ENCODE data around the gene SH3BP1. TPM values are rescaled to one million over a fixed set of nuclear protein-coding genes. Genes with fewer than 3 reads are reported as not detected.

Gene SH3BP1
- total and polyA plus RNA-seq, 2 of the 13 experiments (the other 11 are each of a cell fraction or from before 2014, with no cell fraction given) = 8.4 to 18.5 TPM

- TF ChIP-seq ZNF543 (CRISPR knock-in tag; IDR thresholded peaks at IDR 0.05) (no peak), PRMT3 (CRISPR knock-in tag; IDR thresholded peaks at IDR 0.05; ENCODE audit: borderline replicate concordance, low read depth) (no peak), ISX (CRISPR knock-in tag; conservative IDR thresholded peaks at IDR 0.05) (no peak), ZNF30 (CRISPR knock-in tag; IDR thresholded peaks at IDR 0.05) (no peak), HINFP (CRISPR knock-in tag; IDR thresholded peaks at IDR 0.05; ENCODE audit: low read depth) (peak; percentile 35; the same call in 1 of the 2 replicates), KMT2B (CRISPR knock-in tag; IDR thresholded peaks at IDR 0.05) (peak; percentile 49; the same call in 1 of the 2 replicates), ZMYM4 (CRISPR knock-in tag; IDR thresholded peaks at IDR 0.05) (peak; percentile 40; the same call in 1 of the 2 replicates), FOXC1 (CRISPR knock-in tag; IDR thresholded peaks at IDR 0.05; ENCODE audit: borderline replicate concordance) (peak; percentile 58; the same call in 1 of the 2 replicates), ZNF318 (CRISPR knock-in tag; IDR thresholded peaks at IDR 0.05) (no peak), SP1 (IDR thresholded peaks at IDR 0.05) (no peak), SP1 (CRISPR knock-in tag; IDR thresholded peaks at IDR 0.05) (peak; percentile 27; the same call in 1 of the 2 replicates), ZFP62 (CRISPR knock-in tag; IDR thresholded peaks at IDR 0.05) (no peak), SAP130 (CRISPR knock-in tag; IDR thresholded peaks at IDR 0.05; ENCODE audit: low read depth) (peak; percentile 66), KDM5A (IDR thresholded peaks at IDR 0.05; ENCODE audit: borderline replicate concordance, low read length) (no peak)
Measured at GRCh38 chr22:37607010-37607934, 32.2 kb upstream of the SH3BP1 start (continued).

All from HepG2 (cell line).